GM12891 (cell line): ENCODE data around the gene SLC1A2.

Experiments
- PAX5 ChIP-seq: IDR thresholded peaks from 2 replicates; pipeline ENCODE4 v1.6.1; 2011; ENCODE audit warnings: low read length, moderate library complexity, mild to moderate bottlenecking; ENCODE audit not compliant: insufficient read depth, severe bottlenecking
- POLR2A ChIP-seq: IDR thresholded peaks from 2 replicates; pipeline ENCODE4 v1.6.1; 2011; ENCODE audit warnings: low read depth, low read length, control low read depth
- POLR2AphosphoS5 ChIP-seq: IDR thresholded peaks from 2 replicates; pipeline ENCODE4 v1.6.1; 2011; ENCODE audit warnings: low read depth, low read length, control low read depth
- POU2F2 ChIP-seq: IDR thresholded peaks from 2 replicates; pipeline ENCODE4 v1.6.1; 2011; ENCODE audit warnings: low read depth, mild to moderate bottlenecking, control low read depth, low read length, moderate library complexity
- TAF1 ChIP-seq: IDR thresholded peaks from 2 replicates; pipeline ENCODE4 v1.6.1; 2011; ENCODE audit warnings: low read depth, low read length, control low read depth

GRCh38 chr11:35332524-35332923 lies 86.8 kb downstream of the SLC1A2 start:
- TF ChIP-seq POLR2AphosphoS5: no peak
- TF ChIP-seq POLR2A: no peak
- TF ChIP-seq TAF1: no peak
- TF ChIP-seq POU2F2: no peak
- no peak for TF ChIP-seq PAX5
